GM06990 (cell line): ENCODE data around the gene HIPK2.
A peak's percentile ranks its signal among the peaks of the same experiment; 100 is the strongest.

ENCODE experiments used
- DNase-seq: peaks from one replicate; pipeline ENCODE4 v3.0.0-alpha.2; 2011; ENCODE audit not compliant: insufficient read length; ENCODE audit errors: extremely low read depth
- H3K27me3 ChIP-seq: replicated peaks from 2 replicates; pipeline ENCODE4 v1.6.0; 2011; ENCODE audit warnings: low read length; ENCODE audit not compliant: control insufficient read depth, insufficient read depth
- H3K36me3 ChIP-seq: 2 replicates; pipeline ENCODE4 v1.5.1; 2011; ENCODE audit warnings: low read length; ENCODE audit not compliant: control insufficient read depth, insufficient read depth
- H3K4me3 ChIP-seq: replicated peaks from 2 replicates; pipeline ENCODE4 v1.5.1; 2011; ENCODE audit warnings: low read depth, mild to moderate bottlenecking, control low read depth, low read length
- CTCF ChIP-seq: IDR thresholded peaks from 2 replicates; pipeline ENCODE4 v1.5.1; 2011; ENCODE audit warnings: low read length, control low read depth, mild to moderate bottlenecking, inconsistent platforms; ENCODE audit not compliant: insufficient read depth, poor library complexity, severe bottlenecking

HIPK2 gene

GRCh38 chr7:139681812-139682135, 96.0 kb downstream of the HIPK2 start:
- no peak overlapping the region for H3K4me3 ChIP-seq
- H3K36me3 ChIP-seq: peaks cover 3% of the 10 kb centered on the region
- TF ChIP-seq CTCF: no peak
- no peak for DNase-seq
- no peaks in the 10 kb centered on the region for H3K27me3 ChIP-seq

DNA sequence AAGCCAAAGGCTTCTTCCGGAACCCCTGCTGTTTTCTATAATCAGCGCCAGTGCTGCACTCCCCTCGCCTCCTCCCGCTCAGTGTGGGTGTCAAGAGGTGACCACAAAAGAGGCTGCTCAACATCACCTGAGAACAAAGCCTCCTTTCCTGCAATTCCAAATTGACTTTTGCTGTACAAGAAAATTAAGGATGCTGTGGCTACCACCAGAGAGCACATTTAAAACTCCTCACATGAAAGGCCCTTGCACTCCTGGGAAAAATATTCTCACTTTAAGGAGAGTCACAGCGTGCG, 96.4 kb downstream of the HIPK2 start:
- no peak for TF ChIP-seq CTCF
- no peak for DNase-seq
- Histone ChIP-seq H3K4me3 (no peak overlapping the region), H3K27me3 (no peaks in the 10 kb centered on the region), H3K36me3 (peaks cover 3% of the 10 kb centered on the region)

DNA sequence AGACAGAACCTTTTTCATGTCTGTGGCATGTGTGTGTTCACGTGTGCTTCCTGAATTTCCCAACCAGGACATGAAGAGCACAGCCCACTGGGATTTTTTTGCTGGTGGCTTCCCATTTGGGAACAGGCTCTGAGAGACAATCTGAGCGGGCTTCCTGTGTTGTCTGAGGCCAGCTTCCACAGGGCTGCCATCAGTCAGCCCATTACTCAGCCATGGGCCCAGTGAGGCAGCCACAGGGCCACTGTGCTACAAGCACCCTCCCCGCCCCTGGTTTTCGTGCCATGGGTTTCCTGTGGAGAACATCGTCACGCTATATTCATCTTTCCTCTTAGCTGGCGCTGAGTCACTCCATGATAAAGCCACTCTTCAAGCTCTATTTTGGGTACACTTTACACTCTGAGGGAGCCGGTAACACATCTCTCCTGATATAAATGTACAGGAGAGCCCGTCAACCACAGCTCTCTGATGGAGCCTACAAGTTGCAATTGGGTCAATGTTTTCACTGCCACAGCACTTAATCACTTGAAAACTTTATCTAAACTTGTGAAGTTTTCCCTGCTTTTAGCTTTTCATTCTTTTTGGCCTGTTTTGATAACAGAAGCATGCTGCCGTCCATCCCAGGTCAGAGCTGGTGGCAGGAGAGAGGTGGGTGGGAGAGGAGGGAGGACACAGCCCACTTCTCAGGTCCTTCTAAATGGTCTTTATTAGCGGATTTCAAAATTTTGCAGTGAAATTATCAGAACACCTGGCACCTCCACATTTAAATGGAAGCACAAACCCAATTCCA, 96.9 kb downstream of the HIPK2 start:
- Histone ChIP-seq H3K4me3 (no peak overlapping the region), H3K27me3 (no peaks in the 10 kb centered on the region), H3K36me3 (peaks cover 3% of the 10 kb centered on the region)
- DNase-seq: peak; percentile 48
- no peak for TF ChIP-seq CTCF

- Histone ChIP-seq H3K27me3 (no peaks in the 10 kb centered on the region), H3K36me3 (peaks cover 1% of the 10 kb centered on the region), H3K4me3 (no peak overlapping the region)
- DNase-seq: no peak
- no peak for TF ChIP-seq CTCF
Measured at GRCh38 chr7:139679731-139680594, 97.8 kb downstream of the HIPK2 start.

GRCh38 chr7:139676390-139676789, 101.4 kb downstream of the HIPK2 start:
- no peak for DNase-seq
- no peak for TF ChIP-seq CTCF
- Histone ChIP-seq H3K4me3 (no peak overlapping the region), H3K27me3 (no peaks in the 10 kb centered on the region), H3K36me3 (peaks cover 1% of the 10 kb centered on the region)
